ENCODE results near the gene DNPH1.

DNA sequence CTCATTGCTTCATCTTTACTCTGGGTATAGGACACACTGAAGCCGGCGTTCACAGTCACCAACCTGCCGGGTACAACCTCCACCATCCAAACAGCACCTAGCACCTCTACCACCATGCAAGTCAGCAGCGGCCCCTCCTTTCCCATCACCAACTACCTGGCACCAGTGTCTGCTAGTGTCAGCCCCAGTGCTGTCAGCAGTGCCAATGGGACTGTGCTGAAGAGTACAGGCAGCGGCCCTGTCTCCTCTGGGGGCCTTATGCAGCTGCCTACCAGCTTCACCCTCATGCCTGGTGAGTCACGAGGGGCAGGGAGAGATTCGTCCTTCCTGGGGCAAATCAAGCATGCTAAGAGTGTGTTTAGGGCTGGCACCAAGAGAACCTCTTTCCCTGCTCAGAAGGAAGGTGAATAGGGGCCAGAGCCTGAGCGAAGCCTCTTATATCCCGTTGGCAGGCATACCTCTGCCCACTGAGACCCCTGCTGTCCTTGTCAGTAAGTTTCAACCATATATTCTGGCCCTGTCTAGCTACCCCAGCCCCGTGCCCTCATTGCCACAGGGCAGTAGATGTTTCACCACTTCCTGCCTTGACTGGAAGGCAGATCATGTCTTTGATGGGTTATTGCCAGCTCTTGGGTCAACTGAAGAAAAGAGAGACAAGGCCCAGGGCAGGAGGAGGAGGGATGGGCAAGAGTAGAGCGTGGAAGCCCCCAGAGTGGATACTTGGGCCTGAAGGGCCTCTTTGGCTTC lies 53.4 kb downstream of the DNPH1 start:
- TF ChIP-seq, protein P1, sequence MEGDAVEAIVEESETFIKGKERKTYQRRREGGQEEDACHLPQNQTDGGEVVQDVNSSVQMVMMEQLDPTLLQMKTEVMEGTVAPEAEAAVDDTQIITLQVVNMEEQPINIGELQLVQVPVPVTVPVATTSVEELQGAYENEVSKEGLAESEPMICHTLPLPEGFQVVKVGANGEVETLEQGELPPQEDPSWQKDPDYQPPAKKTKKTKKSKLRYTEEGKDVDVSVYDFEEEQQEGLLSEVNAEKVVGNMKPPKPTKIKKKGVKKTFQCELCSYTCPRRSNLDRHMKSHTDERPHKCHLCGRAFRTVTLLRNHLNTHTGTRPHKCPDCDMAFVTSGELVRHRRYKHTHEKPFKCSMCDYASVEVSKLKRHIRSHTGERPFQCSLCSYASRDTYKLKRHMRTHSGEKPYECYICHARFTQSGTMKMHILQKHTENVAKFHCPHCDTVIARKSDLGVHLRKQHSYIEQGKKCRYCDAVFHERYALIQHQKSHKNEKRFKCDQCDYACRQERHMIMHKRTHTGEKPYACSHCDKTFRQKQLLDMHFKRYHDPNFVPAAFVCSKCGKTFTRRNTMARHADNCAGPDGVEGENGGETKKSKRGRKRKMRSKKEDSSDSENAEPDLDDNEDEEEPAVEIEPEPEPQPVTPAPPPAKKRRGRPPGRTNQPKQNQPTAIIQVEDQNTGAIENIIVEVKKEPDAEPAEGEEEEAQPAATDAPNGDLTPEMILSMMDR (conservative IDR thresholded peaks at IDR 0.05; ENCODE audit: low read length), result no peak
- no peak for TF ChIP-seq EZH2phosphoT487 (IDR thresholded peaks at IDR 0.05; ENCODE audit: borderline replicate concordance)
